ENCODE measurements around the gene TRAPPC3.
A peak's percentile ranks its signal among the peaks of the same experiment; 100 is the strongest.
"Not testable (repeated sequence)": the region's sequence is repeated elsewhere in the genome, so short reads cannot be mapped to it uniquely, and the experiment has no call there.

Gene TRAPPC3

GRCh38 chr1:36149237-36149972, at the start of gene TRAPPC3:
TSS of gene TRAPPC3 (minus strand) at chr1:36149486. CDS start at chr1:36149378, 108 bp downstream.
- DNase-seq, result peak; percentile 95 to 100 (median 100)

- no peak for DNase-seq
These were observed 49.4 kb upstream of the TRAPPC3 start for GRCh38 chr1:36198641-36199040.

GRCh38 chr1:36196805-36197204, 47.5 kb upstream of the TRAPPC3 start:
- not testable (repeated sequence) for DNase-seq

GRCh38 chr1:36187800-36188593, 38.7 kb upstream of the TRAPPC3 start:
- peak in 57 of 58 donors; percentile 39 to 92 (median 78) for DNase-seq

- DNase-seq, result no peak
These were observed 34.1 kb upstream of the TRAPPC3 start for GRCh38 chr1:36183309-36183856.

GRCh38 chr1:36182734-36183133, 33.4 kb upstream of the TRAPPC3 start:
- DNase-seq, result no peak

- no peak for DNase-seq
These were observed 29.9 kb upstream of the TRAPPC3 start for GRCh38 chr1:36179220-36179600.

GRCh38 chr1:36178471-36179219, 29.4 kb upstream of the TRAPPC3 start:
- no peak for DNase-seq

- DNase-seq, result peak in 1 of 58 donors; percentile 14
These were observed 28.5 kb upstream of the TRAPPC3 start for GRCh38 chr1:36177589-36178431.

- DNase-seq, result no peak
These were observed 27.0 kb upstream of the TRAPPC3 start for GRCh38 chr1:36176106-36176949.

GRCh38 chr1:36175137-36176095, 26.1 kb upstream of the TRAPPC3 start:
- DNase-seq, result peak in 38 of 58 donors; percentile 4 to 79 (median 39)

GRCh38 chr1:36174713-36175112, 25.4 kb upstream of the TRAPPC3 start:
- no peak for DNase-seq

- no peak for DNase-seq
These were observed 23.7 kb upstream of the TRAPPC3 start for GRCh38 chr1:36172983-36173382.

GRCh38 chr1:36172017-36172747, 22.9 kb upstream of the TRAPPC3 start:
- DNase-seq, result no peak

- DNase-seq, result no peak
These were observed 21.5 kb upstream of the TRAPPC3 start for GRCh38 chr1:36170643-36171412.

- DNase-seq, result no peak
These were observed 19.2 kb upstream of the TRAPPC3 start for GRCh38 chr1:36168514-36168913.
